Measurements from ENCODE around the gene SDCBP2.

Gene SDCBP2

GRCh38 chr20:1274485-1275311 lies 54.2 kb downstream of the SDCBP2 start:
- DNase-seq (ENCODE audit: low spot score): no peak

GRCh38 chr20:1273366-1273765 lies 55.6 kb downstream of the SDCBP2 start:
- no peak for DNase-seq (ENCODE audit: low spot score)

GRCh38 chr20:1272368-1273100 lies 56.4 kb downstream of the SDCBP2 start:
- DNase-seq (ENCODE audit: low spot score): no peak

- no peak for DNase-seq (ENCODE audit: low spot score)
Measured at GRCh38 chr20:1269850-1270249, 59.1 kb downstream of the SDCBP2 start.

GRCh38 chr20:1269235-1269634 lies 59.7 kb downstream of the SDCBP2 start:
- DNase-seq (ENCODE audit: low spot score): no peak

- no peak for DNase-seq (ENCODE audit: low spot score)
Measured at GRCh38 chr20:1267809-1268374, 61.0 kb downstream of the SDCBP2 start.

- no peak for DNase-seq (ENCODE audit: low spot score)
Measured at GRCh38 chr20:1267161-1267560, 61.8 kb downstream of the SDCBP2 start.

GRCh38 chr20:1266167-1266973 lies 62.6 kb downstream of the SDCBP2 start, which contains the start of gene SNPH:
Gene SNPH, plus strand, starts transcription at chr20:1266294. Its CDS starts 29,946 bp downstream, at chr20:1296240.
- peak; percentile 77 for DNase-seq (ENCODE audit: low spot score)

GRCh38 chr20:1265916-1266166 lies 63.1 kb downstream of the SDCBP2 start:
- no peak for DNase-seq (ENCODE audit: low spot score)

GRCh38 chr20:1265226-1265915 lies 63.6 kb downstream of the SDCBP2 start:
- no peak for DNase-seq (ENCODE audit: low spot score)

GRCh38 chr20:1264727-1265126 lies 64.2 kb downstream of the SDCBP2 start:
- DNase-seq (ENCODE audit: low spot score): no peak

- no peak for DNase-seq (ENCODE audit: low spot score)
Measured at GRCh38 chr20:1263853-1264252, 65.1 kb downstream of the SDCBP2 start.

Data from ecto neural progenitor cell (in vitro differentiated cells).